Globus pallidus (tissue), 1 donor: ENCODE data around the gene AUP1.
A peak's percentile ranks its signal among the peaks of the same experiment; 100 is the strongest.

ENCODE experiments used
- DNase-seq: peaks from one replicate; pipeline ENCODE4 v3.0.0-alpha.2; 2015; ENCODE audit warnings: low spot score

AUP1 gene

DNA sequence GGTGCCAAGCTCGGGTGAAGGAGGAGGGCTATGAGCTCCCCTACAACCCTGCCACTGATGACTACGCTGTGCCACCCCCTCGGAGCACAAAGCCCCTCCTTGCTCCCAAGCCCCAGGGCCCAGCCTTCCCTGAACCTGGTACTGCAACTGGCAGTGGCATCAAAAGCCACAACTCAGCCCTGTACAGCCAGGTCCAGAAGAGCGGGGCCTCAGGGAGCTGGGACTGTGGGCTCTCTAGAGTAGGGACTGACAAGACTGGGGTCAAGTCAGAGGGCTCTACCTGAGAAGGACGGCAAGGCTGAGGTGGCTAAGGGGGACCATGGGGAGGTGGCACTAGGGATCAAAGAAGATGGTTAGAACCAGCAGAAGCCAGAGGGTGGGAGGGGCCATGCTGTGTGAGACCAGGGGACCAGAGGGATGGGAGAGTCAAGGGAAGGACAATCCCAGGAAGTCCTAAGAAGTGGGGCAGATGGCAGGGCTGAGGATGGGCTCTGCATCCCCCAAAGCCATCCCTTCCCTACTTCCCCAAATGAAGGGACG, 27.4 kb upstream of the AUP1 start:
- no peak for DNase-seq

DNA sequence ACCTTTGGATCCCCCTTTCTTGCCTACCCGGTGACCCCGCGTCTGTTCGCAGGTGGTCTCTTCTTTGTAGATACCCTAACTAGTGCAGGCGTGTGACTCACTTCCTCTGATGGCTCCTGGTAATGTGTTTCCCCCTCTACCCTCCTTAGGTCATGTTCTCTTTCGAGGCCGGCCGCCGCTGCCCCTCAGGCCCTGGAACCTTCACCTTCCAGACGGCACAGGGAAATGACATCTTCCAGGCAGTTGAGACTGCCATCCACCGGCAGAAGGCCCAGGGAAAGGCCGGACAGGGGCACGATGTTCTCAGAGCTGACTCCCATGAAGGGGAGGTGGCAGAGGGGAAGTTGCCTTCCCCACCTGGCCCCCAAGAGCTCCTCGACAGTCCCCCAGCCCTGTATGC, 26.7 kb upstream of the AUP1 start:
- no peak for DNase-seq

DNA sequence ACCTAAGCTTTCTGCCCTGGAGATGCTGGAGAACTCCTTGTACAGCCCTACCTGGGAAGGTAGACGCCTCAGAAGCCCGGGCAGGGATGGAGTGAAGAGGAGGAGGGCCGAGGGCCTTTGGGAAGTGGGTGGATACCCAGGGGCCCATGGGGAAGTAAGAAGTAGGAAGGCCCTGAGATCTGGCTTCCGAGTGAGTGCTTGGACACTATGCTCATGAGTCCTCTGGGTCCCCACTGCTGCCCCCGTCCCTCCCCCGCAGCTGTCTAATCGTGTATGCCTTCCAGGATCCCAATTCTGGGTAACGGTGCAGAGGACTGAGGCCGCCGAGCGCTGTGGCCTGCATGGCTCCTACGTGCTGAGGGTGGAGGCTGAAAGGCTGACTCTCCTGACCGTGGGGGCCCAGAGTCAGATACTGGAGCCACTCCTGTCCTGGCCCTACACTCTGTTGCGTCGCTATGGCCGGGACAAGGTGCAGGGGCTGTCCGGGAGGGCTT, 26.2 kb upstream of the AUP1 start:
- no peak for DNase-seq

DNA sequence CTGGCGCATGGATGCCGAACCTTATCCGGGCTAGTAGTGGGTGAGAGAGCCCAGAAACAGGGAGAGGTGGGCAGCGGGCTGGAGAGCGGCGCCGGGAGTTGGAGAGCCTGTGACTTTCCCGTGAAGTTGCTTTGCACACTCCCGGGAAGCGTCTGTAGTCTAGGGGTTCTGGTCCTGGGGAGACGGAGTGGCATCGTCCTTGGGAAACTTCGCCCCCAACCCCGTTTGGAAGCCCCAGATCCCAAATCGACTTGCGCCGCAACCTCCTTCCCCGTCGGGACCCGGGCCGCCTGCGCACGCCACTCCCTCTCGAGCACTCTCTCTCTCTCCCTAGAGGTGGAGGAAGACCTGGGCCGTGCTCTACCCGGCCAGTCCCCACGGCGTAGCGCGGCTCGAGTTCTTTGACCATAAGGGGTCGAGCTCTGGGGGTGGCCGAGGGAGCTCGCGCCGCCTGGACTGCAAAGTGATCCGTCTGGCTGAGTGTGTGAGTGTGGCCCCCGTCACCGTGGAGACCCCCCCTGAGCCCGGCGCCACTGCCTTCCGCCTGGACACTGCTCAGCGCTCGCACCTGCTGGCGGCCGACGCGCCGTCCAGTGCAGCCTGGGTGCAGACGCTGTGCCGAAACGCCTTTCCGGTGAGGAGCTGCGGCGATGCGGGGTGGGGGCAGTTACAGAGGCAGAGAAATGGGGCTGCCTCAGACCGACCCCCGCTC, 25.5 kb upstream of the AUP1 start:
- no peak for DNase-seq

DNA sequence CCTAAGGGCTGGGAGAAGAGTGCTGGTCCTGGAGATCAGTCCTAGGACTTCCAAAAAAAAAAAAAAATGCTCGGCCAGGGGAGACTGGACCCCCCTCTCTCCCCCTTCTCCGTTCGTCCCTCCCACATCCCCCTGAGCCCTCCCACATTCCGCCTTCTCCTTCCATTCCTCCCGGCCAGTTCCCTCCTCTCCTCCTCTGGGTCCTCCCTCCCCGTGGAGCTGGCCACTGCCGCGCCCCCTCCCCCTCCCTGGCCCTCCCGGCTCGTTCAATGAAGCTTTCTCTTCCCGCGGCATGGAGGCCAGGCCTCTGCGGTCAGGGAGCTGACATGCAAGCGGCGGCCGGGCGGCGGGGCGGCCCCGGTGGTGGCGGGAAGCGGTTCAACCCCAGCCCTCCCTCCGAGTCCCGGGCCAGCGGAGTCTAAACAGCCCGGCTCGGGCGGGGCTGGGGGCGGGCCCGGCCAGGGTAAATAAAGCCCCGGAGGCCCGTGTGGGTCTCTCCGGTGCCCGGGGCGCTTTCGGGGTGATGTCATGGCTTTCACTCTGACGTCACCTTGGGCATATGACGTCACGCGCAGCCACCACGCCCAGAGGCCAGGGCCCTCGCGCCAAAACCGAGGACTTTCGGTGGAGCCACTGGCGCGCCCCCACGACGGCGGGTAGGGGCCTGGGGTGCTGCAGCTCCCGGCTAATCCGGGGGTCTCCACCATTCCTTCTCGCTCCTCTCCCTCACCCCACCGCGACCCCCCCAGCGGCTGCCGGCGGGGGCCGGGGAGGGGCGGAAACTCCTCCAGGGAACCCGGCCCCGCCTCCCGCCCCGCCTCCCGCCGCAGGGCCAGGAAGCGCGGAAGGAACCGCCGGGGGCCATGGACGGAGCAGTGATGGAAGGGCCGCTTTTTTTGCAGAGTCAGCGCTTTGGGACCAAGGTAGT, 24.6 kb upstream of the AUP1 start, which contains the start of the genes DOK1 and LOXL3:
DOK1 (plus strand) TSS at position 829 of the 928 bp plus-strand sequence; CDS start at position 864, 35 bp downstream.
LOXL3 (minus strand) TSS at position 51 of the 928 bp plus-strand sequence. CDS start 1,308 bp downstream, outside the sequence.
- peak; percentile 69 for DNase-seq

DNA sequence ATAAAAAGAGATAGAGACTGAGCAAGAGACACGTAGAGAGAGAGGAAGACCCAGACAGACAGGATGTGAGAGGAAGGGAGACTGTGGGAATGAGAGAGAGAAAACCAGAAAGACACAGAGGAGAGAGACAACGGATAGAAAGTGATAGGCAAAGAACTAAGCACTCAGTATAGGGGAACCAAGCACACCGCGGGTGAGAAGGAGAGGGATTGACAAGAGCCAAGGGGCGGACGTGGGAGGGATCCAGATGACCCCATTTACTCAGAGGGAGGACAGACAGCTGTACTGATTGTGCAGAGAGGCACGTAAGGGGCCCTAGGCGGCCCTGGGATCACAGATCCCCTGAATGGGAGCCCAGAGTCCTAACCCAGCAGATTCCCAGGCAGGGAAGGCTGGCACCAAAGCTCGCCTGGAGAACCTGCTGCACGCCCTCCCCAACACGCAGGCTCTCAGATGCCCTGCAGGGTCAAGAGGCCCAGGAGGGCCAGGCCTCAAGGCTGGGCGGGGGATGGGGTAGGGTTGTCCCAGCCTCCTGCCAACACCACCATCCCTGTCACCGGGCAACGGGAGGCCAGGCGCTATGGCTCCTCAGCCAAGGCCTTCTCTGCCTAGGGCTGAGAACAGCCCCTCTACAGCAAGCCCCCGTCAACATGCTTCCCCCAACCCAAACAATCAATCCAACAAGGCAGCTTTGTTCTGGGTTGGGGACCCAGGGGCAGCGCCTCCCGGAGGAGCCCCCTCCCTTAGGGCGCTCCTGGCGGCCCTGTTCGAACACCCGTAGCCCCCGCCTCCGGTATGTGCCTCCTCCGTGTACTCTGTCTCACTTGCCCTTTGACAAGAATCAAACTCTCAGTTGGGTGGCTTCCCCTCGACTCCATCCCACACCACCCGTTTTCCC, 23.7 kb upstream of the AUP1 start:
- DNase-seq: no peak

DNA sequence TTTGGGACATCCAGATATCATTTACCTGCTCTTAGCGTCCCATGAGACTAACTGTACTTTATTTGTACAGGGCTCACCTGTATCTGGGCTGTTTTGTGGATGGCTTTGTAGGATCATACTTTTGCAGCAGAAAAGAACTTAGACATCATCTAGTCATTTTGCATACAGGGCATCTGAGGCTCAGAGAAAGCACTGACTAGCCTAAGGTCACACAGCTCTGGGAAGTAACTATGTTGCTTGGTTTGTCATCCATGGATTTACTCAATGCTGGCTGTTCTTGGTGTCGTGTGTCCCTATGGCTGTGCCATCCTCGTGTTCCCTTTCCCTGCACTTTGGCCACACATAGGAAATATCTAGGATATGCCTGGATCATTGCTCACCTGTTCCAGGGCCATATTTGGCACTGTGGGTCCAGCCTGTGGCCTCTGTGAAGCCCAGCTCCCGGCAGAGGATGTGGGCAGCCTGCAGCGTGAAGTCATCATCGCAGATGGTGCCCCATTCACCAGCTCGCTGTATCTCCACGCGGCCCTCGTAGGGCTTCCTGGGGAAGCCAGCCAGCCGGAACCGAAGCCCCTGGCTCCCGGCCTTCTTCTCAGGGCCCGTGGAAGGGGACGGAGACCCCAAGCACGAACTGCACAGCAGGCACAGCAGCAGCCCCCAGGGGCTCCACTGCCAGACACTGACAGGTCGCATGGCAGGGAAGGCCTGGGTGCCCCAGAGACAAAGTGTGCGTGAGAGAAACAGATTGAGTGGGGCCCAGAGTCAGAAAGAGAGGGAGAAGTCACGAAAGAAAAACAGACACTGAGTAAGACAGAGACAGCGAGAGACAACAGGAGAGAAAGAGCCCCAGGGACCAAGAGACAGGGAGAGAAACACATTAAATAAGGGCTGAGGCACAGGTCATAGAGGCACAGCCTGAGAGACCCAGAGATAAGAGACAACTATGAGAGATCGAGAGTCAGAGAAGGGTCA, 22.7 kb upstream of the AUP1 start:
- DNase-seq: no peak

DNA sequence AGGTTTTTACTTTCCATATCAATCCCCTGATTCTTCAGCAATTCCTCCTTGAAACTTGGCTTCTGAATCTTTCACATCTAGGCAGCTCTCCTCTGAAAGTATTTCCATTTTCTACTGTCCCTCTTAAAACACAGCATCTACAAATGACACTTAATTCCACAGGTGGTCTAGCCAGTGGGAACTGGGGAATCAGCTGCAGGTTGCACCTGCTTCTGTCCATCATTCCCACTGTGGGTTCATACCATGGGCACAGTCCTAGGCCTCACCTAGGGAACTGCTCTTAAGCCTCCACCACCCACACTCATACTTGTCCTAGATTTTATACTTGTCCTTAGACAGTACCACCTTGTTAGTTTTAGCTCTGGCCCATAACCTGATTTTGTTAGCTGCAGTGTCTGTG, 22.0 kb upstream of the AUP1 start:
- DNase-seq: no peak

DNA sequence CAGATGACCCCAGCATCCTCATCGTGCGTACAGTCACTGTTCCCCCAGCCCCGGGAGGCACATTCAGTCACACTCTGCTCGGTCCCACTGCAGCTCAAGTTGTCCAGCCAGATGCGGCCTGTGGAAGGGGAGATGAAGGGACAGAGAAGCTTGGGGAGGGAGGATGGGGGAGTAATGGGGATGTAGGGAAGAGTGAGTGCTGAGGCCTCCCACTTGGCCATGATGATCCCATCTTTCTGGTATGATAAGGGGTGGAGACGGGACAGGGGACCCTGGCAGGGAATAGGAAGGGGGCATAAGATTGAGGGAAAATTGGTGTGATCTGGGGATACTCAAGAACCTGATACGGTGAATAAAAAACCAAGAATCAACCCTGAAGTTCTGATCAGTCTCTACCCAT, 20.7 kb upstream of the AUP1 start:
- DNase-seq: no peak

DNA sequence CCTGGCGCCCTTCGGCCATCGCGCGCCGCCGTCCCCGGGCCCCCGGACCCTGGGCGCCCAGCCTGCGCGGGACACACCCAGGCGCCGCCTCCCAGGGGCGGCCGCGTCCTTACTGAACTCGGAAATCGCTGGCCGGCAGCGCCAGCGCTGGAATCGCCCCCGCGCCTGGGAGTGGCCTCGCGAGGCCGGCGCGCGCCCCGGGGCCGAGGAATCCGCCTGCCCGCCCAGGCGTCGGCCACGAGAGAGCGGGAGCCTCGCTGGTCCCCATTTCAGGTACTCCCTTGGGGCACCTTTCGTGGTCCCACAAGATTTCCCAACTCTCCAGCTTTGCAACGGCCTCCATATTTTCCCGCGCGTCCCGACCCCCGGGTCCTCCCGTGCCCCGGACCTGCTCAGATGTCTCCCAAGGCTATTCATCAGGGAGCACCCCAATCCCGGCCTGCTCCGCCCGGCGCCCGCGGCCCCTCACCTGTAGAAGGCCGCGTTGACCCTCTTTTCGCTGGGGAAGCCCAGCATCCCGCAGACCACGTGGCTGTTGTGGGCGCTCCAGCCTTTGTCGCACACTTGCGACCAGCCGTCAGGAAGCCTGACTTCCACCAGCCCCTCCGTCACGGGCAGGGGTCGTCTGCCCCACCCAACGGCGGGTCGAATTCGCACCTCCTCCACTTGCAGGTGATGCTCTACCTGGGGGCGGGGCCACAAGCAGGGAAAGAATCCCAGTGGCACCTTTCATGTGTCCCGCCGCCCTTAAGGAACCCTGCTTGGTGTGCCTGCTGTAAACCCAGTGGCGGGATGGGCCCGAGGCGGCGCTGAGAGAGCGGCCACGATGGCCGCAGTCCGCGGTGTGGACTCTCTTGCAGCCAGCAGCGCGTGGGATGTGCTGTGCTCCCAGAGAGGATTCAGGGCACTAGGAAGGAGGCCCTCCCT, 19.7 kb upstream of the AUP1 start:
- no peak for DNase-seq

DNA sequence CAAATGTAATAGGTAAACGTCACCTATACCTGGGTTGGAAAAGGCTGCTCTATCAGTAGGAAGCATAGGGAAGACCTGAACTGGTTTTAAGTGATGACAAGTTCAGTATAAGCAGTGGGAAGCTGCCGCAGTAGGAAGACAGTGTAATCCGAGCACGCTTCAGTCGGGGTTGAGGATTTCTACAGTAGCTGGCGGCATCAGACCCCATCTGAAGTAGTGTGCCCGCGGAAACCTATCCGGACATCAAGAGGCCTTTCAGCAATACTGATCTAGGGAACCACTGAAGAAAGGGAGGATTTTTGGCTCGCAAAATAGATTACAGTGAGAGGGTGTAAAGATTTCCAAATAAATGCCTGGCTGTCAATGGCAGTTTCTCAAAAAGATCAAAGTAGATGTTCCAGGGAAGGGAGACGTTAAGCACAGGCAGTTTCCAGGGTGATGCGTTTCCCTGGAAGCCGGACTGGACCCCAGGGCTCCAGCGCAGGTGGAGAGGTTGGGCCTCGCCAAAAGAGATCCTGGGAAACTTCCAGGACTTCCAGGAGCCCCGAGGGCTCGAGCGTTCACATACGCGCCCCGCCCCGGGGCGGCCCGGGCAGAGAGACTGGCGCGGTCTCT, 18.9 kb upstream of the AUP1 start:
- no peak for DNase-seq

DNA sequence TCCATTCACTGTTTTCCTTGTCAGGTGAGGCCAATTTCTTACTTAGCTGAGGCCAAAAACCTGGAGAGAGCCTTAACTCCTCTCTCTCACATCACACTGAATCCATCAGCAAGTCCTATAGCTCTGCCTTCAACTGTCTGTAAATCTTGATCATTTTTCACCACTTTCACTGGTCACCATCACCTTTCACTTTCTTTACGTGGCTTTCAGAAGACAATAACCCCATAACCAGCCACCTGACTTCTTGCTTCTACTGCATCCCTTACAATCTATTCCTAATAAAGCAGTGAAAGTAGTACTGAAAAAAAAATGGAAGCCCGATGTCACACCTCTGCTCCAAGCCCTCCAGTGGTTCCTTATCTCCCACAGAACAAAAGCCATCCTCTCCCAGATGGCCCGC, 16.5 kb upstream of the AUP1 start:
- no peak for DNase-seq

DNA sequence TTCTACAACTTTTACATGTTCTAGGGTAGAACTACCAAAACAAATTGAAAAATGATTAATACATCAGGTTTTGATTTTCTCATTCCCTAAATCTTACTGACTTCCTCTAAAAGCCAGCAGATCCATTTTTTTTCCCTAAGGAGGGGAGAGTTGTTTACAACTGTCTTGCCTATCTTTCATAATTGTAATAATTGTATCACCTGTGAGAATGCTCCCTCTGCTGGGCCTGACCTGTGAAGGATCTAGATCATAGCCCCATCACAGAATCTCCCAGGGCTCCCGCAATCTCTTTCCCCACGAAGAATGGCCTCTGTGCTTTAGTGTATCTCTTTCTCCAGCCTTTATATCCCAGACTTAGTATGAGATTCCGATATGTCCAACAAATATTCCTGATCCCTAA, 15.1 kb upstream of the AUP1 start:
- DNase-seq: no peak

DNA sequence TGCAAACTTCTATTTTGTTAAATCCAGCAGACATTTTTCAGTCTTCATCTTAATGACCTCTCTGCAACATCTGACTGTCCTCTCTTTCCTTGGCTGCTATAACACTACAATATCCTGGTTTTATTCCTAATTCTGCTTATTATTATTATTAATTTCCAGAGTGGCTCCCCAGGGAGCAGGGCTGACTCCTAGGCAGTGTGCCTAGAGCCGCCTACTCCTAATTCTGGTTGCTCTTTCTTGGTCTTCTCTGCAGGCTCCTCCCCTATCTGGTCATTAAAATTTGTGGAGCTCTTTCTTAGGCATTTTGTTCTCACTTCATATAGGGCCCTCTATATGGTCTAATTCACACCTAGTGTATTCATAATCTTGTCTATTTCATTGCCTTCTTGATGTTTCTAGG, 13.5 kb upstream of the AUP1 start:
- no peak for DNase-seq

DNA sequence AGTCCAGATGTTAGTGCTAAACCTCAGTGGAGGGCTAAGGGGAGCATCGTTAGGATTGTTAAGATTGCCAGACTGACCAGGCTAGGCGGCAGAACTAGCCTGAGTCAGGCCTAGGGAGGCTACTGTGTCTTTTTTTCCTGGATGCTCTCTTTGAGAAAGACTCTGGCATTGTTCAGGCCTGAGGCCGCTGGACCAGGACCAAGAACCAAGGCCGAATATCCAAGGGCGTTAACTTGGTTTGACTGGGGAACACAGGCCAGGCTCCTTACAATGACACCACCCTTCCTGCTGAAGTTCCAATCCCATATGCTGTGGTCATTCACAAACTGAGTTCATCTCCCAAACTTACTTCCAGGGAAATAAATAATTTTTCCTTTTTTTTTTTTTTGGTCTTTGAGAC, 10.8 kb upstream of the AUP1 start:
- no peak for DNase-seq

DNA sequence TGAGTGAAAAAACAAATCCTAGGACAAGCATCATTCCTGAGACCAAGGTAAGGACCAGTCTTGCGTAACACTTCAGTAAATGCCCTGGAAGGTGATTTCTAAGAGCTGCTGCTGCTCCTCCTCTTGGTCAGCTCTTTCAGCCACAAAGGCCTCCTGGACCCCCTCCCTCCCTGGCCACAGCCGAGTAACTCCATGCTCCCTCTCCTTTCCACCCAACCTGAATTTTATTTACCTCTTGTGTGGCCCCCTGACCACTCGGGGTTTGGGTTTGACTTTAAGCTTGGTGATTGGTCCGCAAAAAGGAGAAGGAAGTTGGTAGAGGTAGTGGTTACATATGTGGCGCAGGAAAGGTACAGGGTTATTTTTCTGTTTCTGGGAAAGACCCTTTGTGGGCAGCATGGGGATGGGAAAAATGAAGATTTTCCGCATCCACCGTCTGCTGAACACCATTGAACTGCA, 9.4 kb upstream of the AUP1 start:
- DNase-seq: no peak

DNA sequence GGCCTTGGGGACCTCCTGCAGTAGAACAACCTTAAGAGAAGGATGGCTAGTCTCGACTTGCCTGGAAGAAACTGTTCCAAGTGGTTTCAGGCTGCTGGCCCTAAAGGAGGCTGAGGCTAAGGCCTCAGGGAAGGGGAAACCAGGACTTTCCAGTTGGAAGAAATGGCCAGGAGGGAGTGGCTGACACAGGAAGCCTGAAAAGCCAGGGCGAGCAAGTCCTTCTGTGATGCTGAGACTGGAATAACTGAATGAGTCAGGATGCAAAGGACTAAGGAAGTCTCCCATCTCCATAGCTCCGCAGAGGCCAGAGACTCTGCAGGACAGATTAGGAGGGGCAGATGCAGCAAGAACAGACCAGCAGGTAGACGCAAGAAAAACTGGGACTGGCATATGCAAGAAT, 7.6 kb upstream of the AUP1 start:
- no peak for DNase-seq

DNA sequence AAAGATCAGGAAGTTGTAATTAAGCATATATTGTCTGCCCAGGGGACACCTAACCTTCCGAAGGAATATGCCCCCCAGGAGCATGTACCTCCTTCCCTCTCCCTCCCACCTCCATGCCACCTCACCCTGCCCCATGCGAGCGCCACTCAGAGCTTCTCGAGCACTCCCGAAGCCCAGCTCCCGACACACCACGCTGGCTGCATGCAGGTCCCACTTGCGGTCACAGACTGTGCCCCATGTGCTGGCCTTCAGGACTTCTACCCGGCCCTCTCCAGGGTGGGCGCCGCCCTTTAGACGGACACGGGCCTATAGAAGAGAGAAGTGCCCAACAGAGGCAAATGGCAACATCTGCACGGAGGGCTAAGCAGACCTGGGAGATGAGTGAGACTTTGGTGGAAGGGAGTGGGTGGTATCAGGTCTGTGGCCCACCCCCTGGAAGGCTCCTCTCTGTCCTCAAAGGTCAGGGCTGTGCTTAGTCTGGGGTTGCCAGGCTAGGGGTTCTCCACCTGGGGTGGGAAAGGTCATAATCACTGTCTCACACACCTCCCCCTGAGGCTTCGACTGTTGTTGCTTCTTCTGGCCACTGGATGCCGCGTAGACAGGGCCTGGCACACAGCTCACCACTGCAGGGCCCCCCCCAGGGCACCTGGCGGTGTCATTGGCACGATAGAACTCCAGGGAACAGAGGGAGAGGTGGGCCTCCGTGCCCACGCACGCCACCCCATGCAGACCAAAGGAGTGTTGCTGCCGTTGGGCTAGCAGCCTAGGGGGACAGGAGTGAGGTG, 6.9 kb upstream of the AUP1 start:
- DNase-seq: no peak
